CD8-positive, alpha-beta memory T cell (primary cell): ENCODE measurements around the gene BCL11B. TPM values are rescaled to one million over a fixed set of nuclear protein-coding genes. Genes with fewer than 3 reads are reported as not detected.

ENCODE experiments used
- CTCF ChIA-PET: fragments of 350-600 bp; sonication (Branson Sonifier 250); formaldehyde crosslinking; loops from one replicate; lab custom pipeline; 2021; ENCODE audit warnings: antibody characterized with exemption; lab: Charles Lee
- POLR2A ChIA-PET: fragments of 350-600 bp; sonication (Branson Sonifier 250); formaldehyde crosslinking; loops from one replicate; lab custom pipeline; 2021; ENCODE audit warnings: antibody characterized with exemption; lab: Charles Lee
- DNase-seq, 5 donors: peaks; one replicate each; pipeline versions ENCODE4 v3.0.0 to v3.0.0-alpha.2; 2020 to 2022; ENCODE audit warnings: mixed read lengths in 1 of 5
- H3K27ac ChIP-seq: one replicate; pipeline ENCODE4 v1.7.0; 2013; ENCODE audit warnings: low read depth, mild to moderate bottlenecking, low read length, moderate library complexity
- H3K27me3 ChIP-seq: 2 replicates; pipeline ENCODE4 v1.7.0; 2013; ENCODE audit warnings: low read length, mild to moderate bottlenecking; ENCODE audit not compliant: insufficient read depth, poor library complexity, severe bottlenecking
- H3K36me3 ChIP-seq: 2 replicates; pipeline ENCODE4 v1.7.0; 2013; ENCODE audit warnings: mild to moderate bottlenecking, low read length, moderate library complexity; ENCODE audit not compliant: insufficient read depth
- H3K4me1 ChIP-seq: 2 replicates; pipeline ENCODE4 v1.7.0; 2013; ENCODE audit warnings: mild to moderate bottlenecking, low read length, moderate library complexity; ENCODE audit not compliant: insufficient read depth
- H3K4me3 ChIP-seq: 2 replicates; pipeline ENCODE4 v1.7.0; 2013; ENCODE audit warnings: mild to moderate bottlenecking, low read length
- H3K9me3 ChIP-seq: 2 replicates; pipeline ENCODE4 v1.7.0; 2013; ENCODE audit warnings: mild to moderate bottlenecking, low read length
- H3K27ac Mint-ChIP-seq, 8 donors: one replicate each; pipeline ENCODE4 v1.8.0; 2020 to 2021; ENCODE audit warnings: mixed read lengths in 8 of 8, mild to moderate bottlenecking in 6 of 8, inconsistent platforms in 3 of 8, moderate library complexity in 3 of 8
- H3K27me3 Mint-ChIP-seq, 2 donors: one replicate each; pipeline ENCODE4 v1.8.0; 2020 to 2021; ENCODE audit warnings: mixed read lengths in 2 of 2, mild to moderate bottlenecking in 1 of 2, moderate library complexity in 1 of 2
- H3K36me3 Mint-ChIP-seq, 3 donors: one replicate each; pipeline ENCODE4 v1.8.0; 2020 to 2021; ENCODE audit warnings: mixed read lengths in 3 of 3, inconsistent platforms in 1 of 3, mild to moderate bottlenecking in 1 of 3
- H3K4me1 Mint-ChIP-seq, 3 donors: one replicate each; pipeline ENCODE4 v1.8.0; 2020 to 2021; ENCODE audit warnings: mixed read lengths in 3 of 3, inconsistent platforms in 1 of 3, mild to moderate bottlenecking in 1 of 3
- H3K4me3 Mint-ChIP-seq, 7 donors: one replicate each; pipeline ENCODE4 v1.8.0; 2020 to 2021; ENCODE audit warnings: mixed read lengths in 7 of 7, mild to moderate bottlenecking in 6 of 7, moderate library complexity in 4 of 7, inconsistent platforms in 2 of 7
- H3K9me3 Mint-ChIP-seq, 5 donors: one replicate each; pipeline ENCODE4 v1.8.0; 2020 to 2022; ENCODE audit warnings: mixed read lengths in 5 of 5, mild to moderate bottlenecking in 3 of 5, moderate library complexity in 2 of 5, inconsistent platforms in 1 of 5
- polyA plus RNA-seq: library from polyadenylated mRNA; unstranded; fragments of 300-500 nt; fragmentation: Illumina TruSeq; gene quantifications from one replicate; pipeline ENCODE4 v1.2.3, GENCODE V29; 2021
- total RNA-seq, 2 experiments: library from RNA; stranded (reverse); gene quantifications; one replicate each; pipeline ENCODE4 v1.2.3, GENCODE V29; 2021

BCL11B gene
- total and polyA plus RNA-seq, 3 experiments from 2014 or later: 9.7 to 42.5 (median 42.0) TPM

GRCh38 chr14:99317231-99318090 lies 45.5 kb upstream of the BCL11B start:
- Mint-ChIP-seq H3K9me3 (no peaks in the 10 kb centered on the region), H3K4me1 (peaks cover 19 to 32% (median 27%) of the 10 kb centered on the region in 3 donors), H3K27me3 (peaks cover 0 to 13% of the 10 kb centered on the region in 2 donors), H3K36me3 (no peaks in the 10 kb centered on the region), H3K4me3 (no peak overlapping the region), H3K27ac (no peak overlapping the region)
- H3K27ac ChIP-seq: no peak overlapping the region
- ChIA-PET CTCF (no interaction called here), POLR2A (no interaction called here)
- no peaks in the 10 kb centered on the region for H3K27me3 ChIP-seq
- no peaks in the 10 kb centered on the region for H3K9me3 ChIP-seq
- no peak overlapping the region for H3K4me3 ChIP-seq
- no peak for DNase-seq
- H3K4me1 ChIP-seq: no peaks in the 10 kb centered on the region
- H3K36me3 ChIP-seq: no peaks in the 10 kb centered on the region

- ChIA-PET CTCF (no interaction called here), POLR2A (no interaction called here)
- Histone ChIP-seq H3K9me3 (no peaks in the 10 kb centered on the region), H3K27ac (no peak overlapping the region), H3K27me3 (no peaks in the 10 kb centered on the region), H3K4me1 (no peaks in the 10 kb centered on the region), H3K36me3 (no peaks in the 10 kb centered on the region), H3K4me3 (no peak overlapping the region)
- DNase-seq: no peak
- H3K36me3 Mint-ChIP-seq: no peaks in the 10 kb centered on the region
- peaks cover 0 to 13% of the 10 kb centered on the region in 2 donors for H3K27me3 Mint-ChIP-seq
- H3K4me3 Mint-ChIP-seq: peak overlapping the region in 1 of 7 donors; percentile 61
- peak overlapping the region in 1 of 8 donors; percentile 65 for H3K27ac Mint-ChIP-seq
- H3K4me1 Mint-ChIP-seq: peaks cover 11 to 32% (median 21%) of the 10 kb centered on the region in 3 donors
- no peaks in the 10 kb centered on the region for H3K9me3 Mint-ChIP-seq
Observed at GRCh38 chr14:99316281-99317163, 44.5 kb upstream of the BCL11B start.

GRCh38 chr14:99315197-99315596 lies 43.2 kb upstream of the BCL11B start:
- Mint-ChIP-seq H3K36me3 (peaks cover 0 to 6% (median 3%) of the 10 kb centered on the region in 3 donors), H3K4me1 (peaks cover 6 to 23% (median 14%) of the 10 kb centered on the region in 3 donors), H3K27me3 (peaks cover 2 to 13% of the 10 kb centered on the region in 2 donors), H3K9me3 (peaks cover 2 to 8% (median 6%) of the 10 kb centered on the region in 5 donors), H3K27ac (peak overlapping the region in 2 of 8 donors; percentile 17 to 82), H3K4me3 (no peak overlapping the region)
- ChIA-PET POLR2A (no interaction called here), CTCF (no interaction called here)
- H3K27ac ChIP-seq: no peak overlapping the region
- H3K4me1 ChIP-seq: no peaks in the 10 kb centered on the region
- H3K4me3 ChIP-seq: no peak overlapping the region
- H3K27me3 ChIP-seq: no peaks in the 10 kb centered on the region
- no peaks in the 10 kb centered on the region for H3K36me3 ChIP-seq
- no peak for DNase-seq
- no peaks in the 10 kb centered on the region for H3K9me3 ChIP-seq

GRCh38 chr14:99314623-99315022 lies 42.6 kb upstream of the BCL11B start:
- no peaks in the 10 kb centered on the region for H3K36me3 ChIP-seq
- no peaks in the 10 kb centered on the region for H3K4me1 ChIP-seq
- H3K27ac Mint-ChIP-seq: no peak overlapping the region
- peaks cover 0 to 8% (median 3%) of the 10 kb centered on the region in 3 donors for H3K36me3 Mint-ChIP-seq
- H3K27ac ChIP-seq: no peak overlapping the region
- H3K9me3 ChIP-seq: no peaks in the 10 kb centered on the region
- H3K4me3 Mint-ChIP-seq: no peak overlapping the region
- no peaks in the 10 kb centered on the region for H3K27me3 ChIP-seq
- no peak for DNase-seq
- H3K4me1 Mint-ChIP-seq: peaks cover 6 to 17% (median 10%) of the 10 kb centered on the region in 3 donors
- ChIA-PET CTCF (no interaction called here), POLR2A (no interaction called here)
- peaks cover 2 to 13% of the 10 kb centered on the region in 2 donors for H3K27me3 Mint-ChIP-seq
- peaks cover 2 to 9% (median 6%) of the 10 kb centered on the region in 5 donors for H3K9me3 Mint-ChIP-seq
- no peak overlapping the region for H3K4me3 ChIP-seq

GRCh38 chr14:99313234-99313633 lies 41.2 kb upstream of the BCL11B start:
- DNase-seq: no peak
- Histone ChIP-seq H3K27me3 (no peaks in the 10 kb centered on the region), H3K27ac (no peak overlapping the region), H3K4me3 (no peak overlapping the region), H3K36me3 (no peaks in the 10 kb centered on the region), H3K9me3 (no peaks in the 10 kb centered on the region), H3K4me1 (no peaks in the 10 kb centered on the region)
- H3K4me3 Mint-ChIP-seq: no peak overlapping the region
- H3K27ac Mint-ChIP-seq: no peak overlapping the region
- CTCF ChIA-PET: no interaction called here
- H3K9me3 Mint-ChIP-seq: peaks cover 2 to 9% (median 6%) of the 10 kb centered on the region in 5 donors
- H3K36me3 Mint-ChIP-seq: peaks cover 0 to 8% (median 3%) of the 10 kb centered on the region in 3 donors
- H3K27me3 Mint-ChIP-seq: peaks cover 2 to 13% of the 10 kb centered on the region in 2 donors
- POLR2A ChIA-PET: no interaction called here
- H3K4me1 Mint-ChIP-seq: peaks cover 6 to 16% (median 10%) of the 10 kb centered on the region in 3 donors

GRCh38 chr14:99312106-99312505 lies 40.1 kb upstream of the BCL11B start:
- Histone ChIP-seq H3K9me3 (no peaks in the 10 kb centered on the region), H3K27me3 (no peaks in the 10 kb centered on the region), H3K4me1 (no peaks in the 10 kb centered on the region), H3K36me3 (no peaks in the 10 kb centered on the region), H3K4me3 (no peak overlapping the region), H3K27ac (no peak overlapping the region)
- Mint-ChIP-seq H3K36me3 (peaks cover 0 to 8% (median 3%) of the 10 kb centered on the region in 3 donors), H3K9me3 (peaks cover 2 to 9% (median 6%) of the 10 kb centered on the region in 5 donors), H3K27me3 (peaks cover 2 to 13% of the 10 kb centered on the region in 2 donors), H3K4me1 (peaks cover 6 to 14% (median 12%) of the 10 kb centered on the region in 3 donors), H3K4me3 (no peak overlapping the region), H3K27ac (no peak overlapping the region)
- ChIA-PET CTCF (interaction anchor here (1.3 kb wide), 1 partner anchor 8 kb away, joined by 6 read pairs; no protein-coding TSS in a partner anchor), POLR2A (no interaction called here)
- no peak for DNase-seq

GRCh38 chr14:99309220-99309766 lies 37.3 kb upstream of the BCL11B start:
- Mint-ChIP-seq H3K27me3 (peaks cover 2 to 6% of the 10 kb centered on the region in 2 donors), H3K4me3 (no peak overlapping the region), H3K27ac (peak overlapping the region in 1 of 8 donors; percentile 36), H3K36me3 (peaks cover 0 to 10% (median 3%) of the 10 kb centered on the region in 3 donors), H3K9me3 (peaks cover 2 to 9% (median 6%) of the 10 kb centered on the region in 5 donors), H3K4me1 (peaks cover 0 to 2% (median 0%) of the 10 kb centered on the region in 3 donors)
- CTCF ChIA-PET: interaction anchor here (1.4 kb wide), 1 partner anchor 10 kb away, joined by 3 read pairs; no protein-coding TSS in a partner anchor
- DNase-seq: no peak
- Histone ChIP-seq H3K9me3 (no peaks in the 10 kb centered on the region), H3K27ac (no peak overlapping the region), H3K27me3 (no peaks in the 10 kb centered on the region), H3K4me1 (no peaks in the 10 kb centered on the region), H3K4me3 (no peak overlapping the region), H3K36me3 (no peaks in the 10 kb centered on the region)
- POLR2A ChIA-PET: no interaction called here
